Lower leg skin (tissue), 3 donors: ENCODE data around the gene IQSEC3.
"Not testable (repeated sequence)": the region's sequence is repeated elsewhere in the genome, so short reads cannot be mapped to it uniquely, and the experiment has no call there.

Source experiments
- POLR2A ChIP-seq, 2 donors: fragments of 450-650 bp; IDR thresholded peaks; one replicate each; pipeline ENCODE4 v1.6.1; 2016 to 2017; ENCODE audit warnings: antibody characterized with exemption in 2 of 2, mild to moderate bottlenecking in 1 of 2, moderate library complexity in 1 of 2
- TF ChIP-seq, protein P1 (sequence below), 3 donors: fragments of 450-650 bp; IDR thresholded peaks; one replicate each; pipeline ENCODE4 v1.5.1; 2016; ENCODE audit warnings: antibody characterized with exemption in 3 of 3, mild to moderate bottlenecking in 3 of 3, moderate library complexity in 2 of 3

DNA sequence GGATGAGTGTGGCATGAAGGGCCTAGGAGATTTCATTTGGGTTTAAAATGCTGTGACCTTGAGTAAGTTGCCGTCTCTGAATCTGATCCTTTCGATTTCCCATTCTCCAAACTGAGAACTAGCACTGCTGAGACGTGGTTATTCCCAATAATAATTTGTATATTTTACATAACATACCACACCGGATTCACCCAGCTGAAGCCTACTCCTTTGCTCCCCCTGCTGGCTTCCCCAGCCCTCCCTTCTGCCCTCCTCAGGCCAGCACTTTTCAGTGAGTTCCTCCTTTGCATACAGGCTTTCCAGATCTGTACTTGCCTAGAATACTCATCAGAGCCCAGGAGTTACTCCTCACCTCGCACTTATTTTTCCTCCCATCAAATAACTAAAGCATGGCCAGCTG, 38.7 kb upstream of the IQSEC3 start:
- TF ChIP-seq, protein P1, sequence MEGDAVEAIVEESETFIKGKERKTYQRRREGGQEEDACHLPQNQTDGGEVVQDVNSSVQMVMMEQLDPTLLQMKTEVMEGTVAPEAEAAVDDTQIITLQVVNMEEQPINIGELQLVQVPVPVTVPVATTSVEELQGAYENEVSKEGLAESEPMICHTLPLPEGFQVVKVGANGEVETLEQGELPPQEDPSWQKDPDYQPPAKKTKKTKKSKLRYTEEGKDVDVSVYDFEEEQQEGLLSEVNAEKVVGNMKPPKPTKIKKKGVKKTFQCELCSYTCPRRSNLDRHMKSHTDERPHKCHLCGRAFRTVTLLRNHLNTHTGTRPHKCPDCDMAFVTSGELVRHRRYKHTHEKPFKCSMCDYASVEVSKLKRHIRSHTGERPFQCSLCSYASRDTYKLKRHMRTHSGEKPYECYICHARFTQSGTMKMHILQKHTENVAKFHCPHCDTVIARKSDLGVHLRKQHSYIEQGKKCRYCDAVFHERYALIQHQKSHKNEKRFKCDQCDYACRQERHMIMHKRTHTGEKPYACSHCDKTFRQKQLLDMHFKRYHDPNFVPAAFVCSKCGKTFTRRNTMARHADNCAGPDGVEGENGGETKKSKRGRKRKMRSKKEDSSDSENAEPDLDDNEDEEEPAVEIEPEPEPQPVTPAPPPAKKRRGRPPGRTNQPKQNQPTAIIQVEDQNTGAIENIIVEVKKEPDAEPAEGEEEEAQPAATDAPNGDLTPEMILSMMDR (IDR thresholded peaks at IDR 0.05), result not testable (repeated sequence)
- not testable (repeated sequence) for TF ChIP-seq POLR2A (IDR thresholded peaks at IDR 0.05)
